Pons (tissue), 1 donor: ENCODE measurements around the gene SOX5.
"Not testable (repeated sequence)": the region's sequence is repeated elsewhere in the genome, so short reads cannot be mapped to it uniquely, and the experiment has no call there.

ENCODE experiments used
- DNase-seq: peaks from one replicate; pipeline ENCODE4 v3.0.0-alpha.2; 2016; ENCODE audit warnings: low spot score

SOX5 gene

GRCh38 chr12:23753628-23754365 is 195.7 kb downstream of the SOX5 start:
- no peak for DNase-seq

GRCh38 chr12:23752245-23752644 is 197.2 kb downstream of the SOX5 start:
- DNase-seq: no peak

GRCh38 chr12:23751641-23752040 is 197.8 kb downstream of the SOX5 start:
- no peak for DNase-seq

DNA sequence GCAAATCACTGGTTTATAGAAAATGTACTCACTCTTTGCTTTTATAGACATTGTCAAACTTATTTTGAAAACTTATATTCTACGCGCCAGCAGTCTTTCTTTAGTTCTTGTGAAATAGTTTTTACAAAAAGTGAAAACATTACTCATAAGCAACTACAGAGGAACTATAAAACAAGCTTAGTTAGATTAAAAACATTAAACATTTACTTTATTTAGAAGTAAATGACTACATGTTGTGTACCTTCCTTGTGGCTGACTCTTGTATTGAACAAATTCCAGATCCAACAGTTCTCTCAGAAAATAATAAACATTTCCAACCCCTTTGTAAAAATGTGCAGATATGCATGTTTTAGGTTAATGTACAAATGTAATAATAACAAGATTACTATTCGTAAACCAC is 198.5 kb downstream of the SOX5 start:
- no peak for DNase-seq

- no peak for DNase-seq
Measured at GRCh38 chr12:23744696-23745095, 204.8 kb downstream of the SOX5 start.

DNA sequence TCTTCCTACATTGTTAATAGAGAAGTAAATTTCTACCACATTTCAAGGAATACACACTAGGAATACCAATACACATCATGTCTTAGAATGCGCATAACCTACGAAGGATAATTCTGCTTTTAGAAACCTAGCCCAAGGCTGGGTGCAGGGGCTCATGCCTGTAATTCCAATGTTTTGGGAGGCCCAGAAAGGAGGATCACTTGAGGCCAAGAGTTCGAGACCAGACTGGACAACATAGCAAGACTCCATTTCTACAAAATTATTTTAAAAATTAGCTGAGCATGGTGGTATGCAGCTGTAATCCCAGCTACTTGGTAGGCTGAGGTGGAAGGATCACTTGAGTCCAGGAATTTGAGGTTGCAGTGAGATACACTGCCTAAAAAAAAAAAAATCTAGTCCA is 206.9 kb downstream of the SOX5 start:
- DNase-seq: no peak

- no peak for DNase-seq
Measured at GRCh38 chr12:23731493-23731892, 218.0 kb downstream of the SOX5 start.

DNA sequence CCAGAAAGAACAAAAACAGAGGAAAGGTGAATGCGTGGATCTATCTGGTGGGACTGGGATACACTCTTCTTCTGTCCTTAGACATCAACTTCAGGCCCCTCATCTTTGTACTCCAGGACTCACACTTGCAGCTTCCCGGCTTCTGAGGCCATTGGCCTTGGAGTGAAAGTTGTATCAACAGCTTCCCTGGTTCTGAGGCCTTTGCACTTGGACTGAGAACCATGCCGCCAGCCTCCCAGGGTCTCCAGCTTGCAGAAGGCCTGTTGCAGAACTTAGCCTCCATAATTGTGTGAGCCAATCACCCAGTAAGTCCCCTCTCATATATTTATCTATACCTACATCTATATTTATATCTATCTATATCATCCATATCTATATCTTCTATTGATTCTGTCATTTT is 218.4 kb downstream of the SOX5 start:
- no peak for DNase-seq

DNA sequence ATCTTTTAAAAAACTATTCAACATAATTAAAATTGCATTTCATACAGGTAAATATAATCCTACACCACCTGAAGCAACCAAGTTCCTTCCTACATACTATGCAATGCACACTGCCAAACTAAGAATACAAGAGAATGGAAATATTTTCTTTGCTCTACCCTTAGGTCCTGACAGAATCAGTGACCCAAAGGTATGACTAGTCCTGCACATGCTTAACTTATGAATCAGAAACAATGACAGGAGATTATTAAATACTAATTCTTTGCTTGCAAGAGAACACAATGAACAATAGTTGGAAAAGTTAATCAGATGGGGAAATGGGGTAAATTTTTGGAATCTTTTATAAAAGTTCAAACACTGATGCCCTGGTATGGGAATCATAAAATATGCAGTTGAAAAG is 220.1 kb downstream of the SOX5 start:
- DNase-seq: no peak

DNA sequence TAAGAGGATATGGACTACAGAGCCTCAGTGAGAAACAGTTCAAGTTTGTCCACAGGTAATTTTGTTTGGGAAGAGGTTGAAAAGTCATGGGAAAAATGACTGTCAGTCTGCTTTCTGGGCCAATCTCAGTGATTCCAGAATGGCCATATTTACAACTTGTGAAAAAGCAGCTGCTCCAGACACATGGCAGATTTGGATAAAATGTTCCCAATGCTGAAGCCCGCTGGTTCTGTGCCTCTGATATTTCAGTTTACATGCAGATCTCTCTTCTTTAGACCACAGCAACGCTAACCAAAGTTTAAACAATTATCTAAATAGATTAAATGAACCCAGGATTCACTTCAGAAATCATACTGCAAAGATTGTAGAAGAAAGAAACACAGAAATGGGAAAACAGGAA is 222.8 kb downstream of the SOX5 start:
- no peak for DNase-seq

DNA sequence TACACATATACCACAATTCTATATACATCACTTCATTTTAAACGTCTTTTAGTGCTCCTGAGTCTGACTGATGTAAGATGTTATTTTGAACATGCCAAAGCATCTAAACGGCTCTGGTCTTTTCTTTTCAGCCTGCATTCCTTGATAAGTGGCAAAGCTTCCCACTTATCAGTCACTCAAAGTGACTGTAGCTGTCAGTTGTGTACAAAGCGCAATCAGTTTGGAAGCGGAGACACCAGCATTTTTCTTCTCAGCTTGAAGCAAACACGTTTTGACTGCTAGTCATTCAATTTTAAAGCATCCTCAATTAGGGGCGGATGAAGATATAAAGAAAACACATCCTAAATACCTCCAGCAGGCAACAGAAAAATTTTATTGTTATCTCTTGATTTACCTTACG is 226.8 kb downstream of the SOX5 start:
- no peak for DNase-seq

DNA sequence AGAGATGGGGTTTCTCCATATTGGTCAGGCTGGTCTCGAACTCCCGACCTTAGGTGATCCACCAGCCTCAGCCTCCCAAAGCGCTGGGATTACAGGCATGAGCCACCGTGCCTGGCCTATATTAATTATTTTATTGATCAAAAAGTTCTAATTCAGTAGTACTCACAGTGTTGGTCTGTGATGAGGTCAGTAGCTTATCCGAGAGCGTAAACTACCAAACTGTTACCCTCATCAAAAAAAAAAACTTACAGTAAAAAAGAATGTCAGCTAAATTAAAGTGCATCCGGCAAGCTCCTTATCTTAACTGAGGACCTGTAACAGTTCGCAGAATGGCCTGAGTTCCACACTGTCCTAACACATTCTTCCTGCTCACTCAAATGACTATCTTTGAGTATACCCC is 228.2 kb downstream of the SOX5 start:
- no peak for DNase-seq

DNA sequence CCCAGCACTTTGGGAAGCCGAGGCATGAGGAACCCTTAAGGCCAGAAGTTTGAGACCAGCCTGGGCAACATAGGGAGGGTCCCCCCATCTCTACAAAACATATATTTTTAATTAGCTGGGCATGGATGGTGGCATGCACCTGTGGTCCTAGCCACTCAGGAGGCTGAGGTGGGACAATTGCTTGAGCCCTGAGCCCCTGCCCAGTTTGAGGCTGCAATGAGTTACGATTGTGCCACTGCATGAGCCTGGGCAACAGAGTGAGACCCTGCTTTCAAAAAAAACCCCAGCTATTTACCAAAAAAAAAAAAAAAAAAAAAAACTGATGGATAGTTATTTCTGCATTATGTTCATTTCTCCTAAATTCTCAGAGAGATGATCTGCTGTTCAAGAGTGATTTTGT is 230.0 kb downstream of the SOX5 start:
- no peak for DNase-seq

DNA sequence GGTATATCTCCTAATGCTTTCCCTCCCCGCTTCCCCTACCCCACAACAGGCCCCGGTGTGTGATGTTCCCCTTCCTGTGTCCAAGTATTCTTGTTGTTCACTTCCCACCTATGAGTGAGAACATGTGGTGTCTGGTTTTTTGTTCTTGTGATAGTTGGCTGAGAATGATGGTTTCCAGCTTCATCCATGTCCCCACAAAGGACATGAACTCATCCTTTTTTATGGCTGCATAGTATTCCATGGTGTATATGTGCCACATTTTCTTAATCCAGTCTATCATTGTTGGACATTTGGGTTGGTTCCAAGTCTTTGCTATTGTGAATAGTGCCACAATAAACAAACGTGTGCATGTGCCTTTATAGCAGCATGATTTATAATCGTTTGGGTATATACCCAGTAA is 239.1 kb downstream of the SOX5 start:
- DNase-seq: not testable (repeated sequence)

DNA sequence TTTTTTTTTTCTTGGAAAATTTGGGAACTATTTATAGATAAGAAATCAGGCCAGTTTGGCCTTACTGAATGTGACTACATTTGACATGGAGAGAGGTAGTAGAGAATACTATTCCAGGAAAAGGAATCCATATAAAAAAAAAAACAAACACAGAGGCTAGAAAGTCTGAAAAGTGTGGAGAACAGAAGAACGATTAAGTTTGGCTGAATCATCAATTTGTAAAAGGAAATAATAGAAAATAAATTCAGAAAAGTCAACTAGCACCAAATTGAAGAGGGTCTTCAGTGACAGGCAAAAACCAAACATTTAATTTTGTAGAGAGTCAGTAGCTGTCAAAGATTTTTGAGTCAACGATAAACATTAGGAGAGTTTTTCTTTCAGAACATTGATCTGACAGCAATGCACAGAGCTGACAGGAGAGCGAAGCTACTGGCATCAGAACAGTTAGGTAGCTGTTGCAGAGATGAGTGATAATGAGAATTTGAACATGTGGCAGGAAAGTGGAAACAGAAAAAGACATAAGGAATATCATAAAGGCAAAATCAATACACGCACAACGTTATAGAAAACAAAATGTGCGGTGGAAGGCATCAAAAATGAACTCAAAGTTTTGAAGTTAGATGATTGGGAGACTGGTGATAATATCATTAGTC is 241.2 kb downstream of the SOX5 start:
- no peak for DNase-seq

- DNase-seq: no peak
Measured at GRCh38 chr12:23707270-23707669, 242.2 kb downstream of the SOX5 start.

DNA sequence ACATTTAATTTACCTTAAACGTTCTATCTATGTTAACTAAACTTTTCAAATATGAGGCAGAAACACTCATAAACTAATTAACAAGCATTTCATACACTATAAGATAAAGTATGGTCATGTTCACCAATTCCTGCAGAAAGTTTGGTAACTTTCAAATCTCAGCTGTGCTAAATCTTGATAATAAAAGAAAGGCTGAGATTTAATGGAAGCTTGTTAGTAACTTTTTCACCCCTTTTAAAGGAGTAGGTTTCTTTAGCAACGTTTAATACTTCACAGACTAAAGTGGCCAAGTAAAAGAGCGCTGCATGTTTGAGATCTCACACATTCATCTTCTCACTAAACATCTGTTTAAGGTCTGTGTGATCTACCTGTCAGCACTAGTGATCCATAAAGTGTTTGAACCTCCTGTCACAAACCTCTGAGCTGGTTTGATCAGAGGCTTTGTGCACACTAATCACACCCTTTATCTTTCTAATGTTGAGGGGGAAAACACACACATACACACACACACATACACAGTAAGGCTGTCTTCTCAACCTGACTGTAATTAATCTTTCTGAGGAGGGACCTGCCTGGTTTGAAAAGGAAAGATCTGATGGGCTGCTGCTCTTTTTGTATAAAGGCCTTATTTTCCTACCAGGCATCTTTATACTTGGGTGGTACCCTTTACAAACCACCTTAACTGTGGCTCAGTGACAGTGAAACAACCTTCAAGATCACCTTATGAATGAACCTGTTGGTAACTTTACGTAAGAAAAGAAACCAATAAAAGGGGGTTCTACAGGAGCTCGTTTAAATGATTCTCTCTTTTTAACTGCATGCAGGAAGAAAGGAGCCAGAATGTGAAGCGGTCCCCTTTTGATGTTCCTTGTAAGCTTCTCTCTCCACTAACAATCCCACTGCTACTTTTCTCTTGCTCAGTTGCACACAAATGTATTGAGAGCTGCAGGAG is 244.2 kb downstream of the SOX5 start:
- DNase-seq: no peak

- no peak for DNase-seq
Measured at GRCh38 chr12:23703051-23703450, 246.4 kb downstream of the SOX5 start.

- no peak for DNase-seq
Measured at GRCh38 chr12:23699031-23699430, 250.4 kb downstream of the SOX5 start.

DNA sequence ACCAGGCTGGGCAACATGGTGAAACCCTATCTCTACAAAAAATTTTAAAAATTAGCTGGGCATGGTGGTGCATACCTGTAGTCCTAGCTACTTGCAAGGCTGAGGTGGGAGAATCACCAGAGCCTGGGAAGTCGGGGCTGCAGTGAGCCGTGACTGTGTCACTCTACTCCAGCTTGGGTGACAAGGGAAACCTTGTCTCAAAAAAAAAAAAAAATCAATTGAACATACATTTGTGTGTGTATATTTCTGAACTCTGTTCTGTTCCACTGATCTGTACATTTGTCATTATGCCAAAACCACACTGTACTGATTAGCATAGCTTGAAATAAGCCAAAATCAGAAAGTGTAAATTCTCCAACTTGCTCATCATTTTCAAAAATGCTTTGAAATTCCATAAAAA is 254.6 kb downstream of the SOX5 start:
- no peak for DNase-seq

DNA sequence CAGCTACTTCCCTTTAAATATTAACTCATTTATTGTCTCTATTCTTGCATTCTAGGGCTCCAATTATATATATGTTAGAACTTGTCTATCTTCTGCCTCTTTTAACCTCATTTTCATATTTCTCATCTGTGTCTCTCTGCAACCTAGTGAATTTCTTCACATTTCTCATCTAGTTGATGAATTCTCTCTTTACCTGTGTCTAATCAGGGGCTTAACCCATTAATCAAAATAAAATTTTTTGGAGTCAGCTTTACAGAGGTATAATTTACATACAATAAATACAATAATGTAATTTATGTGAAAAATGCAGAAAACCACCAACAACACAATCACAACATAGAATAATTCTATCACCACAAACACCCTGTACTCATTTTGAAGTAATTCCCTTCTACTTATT is 255.2 kb downstream of the SOX5 start:
- no peak for DNase-seq

- DNase-seq: no peak
Measured at GRCh38 chr12:23687947-23688346, 261.5 kb downstream of the SOX5 start.

DNA sequence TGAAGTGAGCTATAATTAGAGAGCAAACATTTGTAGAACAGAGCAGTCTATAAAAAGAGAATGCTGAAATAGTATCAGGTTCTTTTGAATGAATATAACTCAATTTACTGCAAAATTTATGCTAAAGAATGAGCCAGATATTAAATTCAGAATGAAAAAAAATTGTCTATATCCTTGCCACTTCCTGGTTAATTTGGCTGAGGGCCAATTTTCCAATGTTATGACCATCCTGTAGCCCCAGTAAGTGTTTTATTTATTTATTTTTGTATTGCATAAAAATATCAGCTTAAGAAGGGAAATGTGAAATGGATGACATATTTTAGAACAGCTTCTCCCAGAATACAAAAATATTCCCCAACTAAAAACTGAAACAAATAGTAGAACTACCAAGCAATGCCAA is 263.4 kb downstream of the SOX5 start:
- DNase-seq: no peak
